HepG2 (cell line): Measurements from ENCODE around the gene EPB41L2. TPM values are rescaled to one million over a fixed set of nuclear protein-coding genes. Genes with fewer than 3 reads are reported as not detected.

Experiments
- GATA4 ChIP-seq: sonication (generic); IDR thresholded peaks from 2 replicates; pipeline ENCODE4 v1.6.1; 2016; ENCODE audit warnings: antibody characterized with exemption, low read depth, borderline replicate concordance
- GATAD2A ChIP-seq: IDR thresholded peaks from 2 replicates; pipeline ENCODE4 v1.6.1; 2016
- GFI1 ChIP-seq: sonication (generic); formaldehyde crosslinking; IDR thresholded peaks from 2 replicates; pipeline ENCODE4 v1.5.0; 2020; ENCODE audit warnings: missing genetic modification reagents, mild to moderate bottlenecking, borderline replicate concordance
- RARG ChIP-seq: sonication (generic); formaldehyde crosslinking; IDR thresholded peaks from 2 replicates; pipeline ENCODE4 v1.4.0; 2020; ENCODE audit warnings: low read depth, mild to moderate bottlenecking, missing genetic modification reagents
- TARDBP ChIP-seq: sonication (generic); formaldehyde crosslinking; IDR thresholded peaks from 2 replicates; pipeline ENCODE4 v1.8.0; 2022; ENCODE audit warnings: mild to moderate bottlenecking, missing genetic modification reagents
- TCF12 ChIP-seq, 2 experiments: fragments of 450-650 bp in 1 of 2; sonication (generic) in 1 of 2; formaldehyde crosslinking in 1 of 2; IDR thresholded peaks; 2 replicates each; pipeline versions ENCODE4 v1.6.1 to v1.8.0; 2017 to 2022; ENCODE audit warnings: antibody characterized with exemption in 1 of 2, mild to moderate bottlenecking in 1 of 2, missing genetic modification reagents in 1 of 2, moderate library complexity in 1 of 2
- ZFP1 ChIP-seq: IDR thresholded peaks from 2 replicates; pipeline ENCODE4 v1.6.1; 2016
- ZNF10 ChIP-seq: sonication (generic); formaldehyde crosslinking; IDR thresholded peaks from 2 replicates; pipeline ENCODE4 v1.4.0; 2020; ENCODE audit warnings: mild to moderate bottlenecking, low read depth, missing genetic modification reagents, borderline replicate concordance
- ZNF644 ChIP-seq: IDR thresholded peaks from 2 replicates; pipeline ENCODE4 v1.6.1; 2016; ENCODE audit warnings: low read depth
- polyA plus RNA-seq, 8 experiments: library from polyadenylated mRNA; depleted of rRNA in 3 of 8; stranded (reverse) in 7 of 8; unstranded in 1 of 8; fragments of >200 nt; fragmentation: Illumina TruSeq in 4 of 8; extraction: Trizol in 4 of 8; gene quantifications; 2 replicates each; pipeline versions ENCODE4 v1.2.1 to v1.2.3, GENCODE V29; 2011 to 2016; ENCODE audit warnings: low read depth in 4 of 8, missing spikeins in 1 of 8, mixed read lengths in 1 of 8; ENCODE audit not compliant: insufficient read depth in 1 of 8
- total RNA-seq, 5 experiments: library from RNA; depleted of rRNA; stranded (reverse); fragments of >200 nt; fragmentation: Illumina TruSeq; extraction: Trizol; gene quantifications; 2 replicates each; pipeline ENCODE4 v1.2.3, GENCODE V29; 2016; ENCODE audit warnings: low read depth in 1 of 5
- TF ChIP-seq, protein P1 (sequence below): sonication (generic); formaldehyde crosslinking; IDR thresholded peaks from 2 replicates; pipeline ENCODE4 v1.4.0; 2020; ENCODE audit warnings: missing genetic modification reagents, borderline replicate concordance
- TF ChIP-seq, protein P2 (sequence below): sonication (generic); formaldehyde crosslinking; IDR thresholded peaks from 2 replicates; pipeline ENCODE4 v1.8.0; 2022; ENCODE audit warnings: mild to moderate bottlenecking, missing genetic modification reagents, borderline replicate concordance
- TF ChIP-seq, protein P3 (sequence below): sonication (generic); formaldehyde crosslinking; IDR thresholded peaks from 2 replicates; pipeline ENCODE4 v1.4.0; 2020; ENCODE audit warnings: missing genetic modification reagents
- TF ChIP-seq, protein P4 (sequence below): IDR thresholded peaks from 2 replicates; pipeline ENCODE4 v1.6.1; 2012; ENCODE audit warnings: inconsistent platforms
- TF ChIP-seq, protein P5 (sequence below): sonication (generic); formaldehyde crosslinking; IDR thresholded peaks from 2 replicates; pipeline ENCODE4 v1.4.0; 2020; ENCODE audit warnings: missing genetic modification reagents
- TF ChIP-seq, protein P6 (sequence below): sonication (generic); formaldehyde crosslinking; IDR thresholded peaks from 2 replicates; pipeline ENCODE4 v1.5.0; 2020; ENCODE audit warnings: mild to moderate bottlenecking, missing genetic modification reagents, borderline replicate concordance

EPB41L2 gene
- total and polyA plus RNA-seq, 2 of the 13 experiments (the other 11 are each of a cell fraction or from before 2014, with no cell fraction given) = 41.7 to 56.4 TPM

DNA sequence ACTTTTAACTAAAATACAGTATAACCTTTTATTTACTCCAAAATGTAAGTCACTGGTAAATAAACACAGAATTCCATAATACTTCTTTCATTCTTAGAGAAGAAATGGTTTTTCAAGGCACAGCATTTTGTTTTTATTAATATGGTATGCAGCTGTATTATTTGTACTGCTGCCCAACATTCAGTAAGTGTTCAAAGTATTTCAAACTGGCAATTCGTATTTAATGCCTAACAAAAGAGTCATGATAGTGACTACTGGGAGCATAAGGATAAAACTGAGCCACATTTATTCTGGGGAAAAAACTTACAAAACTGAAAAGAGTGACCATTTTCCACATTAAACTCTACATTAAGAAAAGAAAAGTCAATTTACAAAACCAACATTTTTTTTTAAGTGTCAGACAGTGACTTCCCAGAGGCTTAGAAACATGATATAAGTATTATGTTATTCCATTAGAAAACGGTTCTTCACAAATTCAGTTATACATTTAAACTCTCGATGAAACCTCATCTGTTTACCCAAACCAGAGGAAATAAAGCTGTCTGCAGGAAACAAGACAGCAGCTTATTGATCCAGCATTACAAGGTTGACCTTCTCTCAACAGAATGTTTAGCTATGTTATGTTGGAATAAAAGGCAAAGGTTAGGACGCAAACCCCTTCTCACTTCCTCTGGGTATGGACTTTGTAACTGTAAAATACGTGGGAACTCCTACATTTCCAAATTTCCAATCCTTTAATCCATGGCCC lies 24.3 kb downstream of the EPB41L2 start (continued):
- TF ChIP-seq, protein P1, sequence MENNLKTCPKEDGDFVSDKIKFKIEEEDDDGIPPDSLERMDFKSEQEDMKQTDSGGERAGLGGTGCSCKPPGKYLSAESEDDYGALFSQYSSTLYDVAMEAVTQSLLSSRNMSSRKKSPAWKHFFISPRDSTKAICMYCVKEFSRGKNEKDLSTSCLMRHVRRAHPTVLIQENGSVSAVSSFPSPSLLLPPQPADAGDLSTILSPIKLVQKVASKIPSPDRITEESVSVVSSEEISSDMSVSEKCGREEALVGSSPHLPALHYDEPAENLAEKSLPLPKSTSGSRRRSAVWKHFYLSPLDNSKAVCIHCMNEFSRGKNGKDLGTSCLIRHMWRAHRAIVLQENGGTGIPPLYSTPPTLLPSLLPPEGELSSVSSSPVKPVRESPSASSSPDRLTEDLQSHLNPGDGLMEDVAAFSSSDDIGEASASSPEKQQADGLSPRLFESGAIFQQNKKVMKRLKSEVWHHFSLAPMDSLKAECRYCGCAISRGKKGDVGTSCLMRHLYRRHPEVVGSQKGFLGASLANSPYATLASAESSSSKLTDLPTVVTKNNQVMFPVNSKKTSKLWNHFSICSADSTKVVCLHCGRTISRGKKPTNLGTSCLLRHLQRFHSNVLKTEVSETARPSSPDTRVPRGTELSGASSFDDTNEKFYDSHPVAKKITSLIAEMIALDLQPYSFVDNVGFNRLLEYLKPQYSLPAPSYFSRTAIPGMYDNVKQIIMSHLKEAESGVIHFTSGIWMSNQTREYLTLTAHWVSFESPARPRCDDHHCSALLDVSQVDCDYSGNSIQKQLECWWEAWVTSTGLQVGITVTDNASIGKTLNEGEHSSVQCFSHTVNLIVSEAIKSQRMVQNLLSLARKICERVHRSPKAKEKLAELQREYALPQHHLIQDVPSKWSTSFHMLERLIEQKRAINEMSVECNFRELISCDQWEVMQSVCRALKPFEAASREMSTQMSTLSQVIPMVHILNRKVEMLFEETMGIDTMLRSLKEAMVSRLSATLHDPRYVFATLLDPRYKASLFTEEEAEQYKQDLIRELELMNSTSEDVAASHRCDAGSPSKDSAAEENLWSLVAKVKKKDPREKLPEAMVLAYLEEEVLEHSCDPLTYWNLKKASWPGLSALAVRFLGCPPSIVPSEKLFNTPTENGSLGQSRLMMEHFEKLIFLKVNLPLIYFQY = peak; percentile 80
- TF ChIP-seq RARG (CRISPR knock-in tag) (no peak), GATA4 (peak; percentile 69; the same call in 1 of the 2 replicates), GFI1 (CRISPR knock-in tag) (peak; percentile 92), GATAD2A (CRISPR knock-in tag) (peak; percentile 100), ZNF10 (CRISPR knock-in tag) (no peak), ZFP1 (peak; percentile 97), TCF12 (IDR thresholded peaks at IDR 0.05) (no peak), TCF12 (CRISPR knock-in tag; IDR thresholded peaks at IDR 0.05) (peak; percentile 89; the same call in 1 of the 2 replicates), TARDBP (CRISPR knock-in tag) (peak; percentile 94), ZNF644 (CRISPR knock-in tag) (peak; percentile 88)
- TF ChIP-seq, protein P2, sequence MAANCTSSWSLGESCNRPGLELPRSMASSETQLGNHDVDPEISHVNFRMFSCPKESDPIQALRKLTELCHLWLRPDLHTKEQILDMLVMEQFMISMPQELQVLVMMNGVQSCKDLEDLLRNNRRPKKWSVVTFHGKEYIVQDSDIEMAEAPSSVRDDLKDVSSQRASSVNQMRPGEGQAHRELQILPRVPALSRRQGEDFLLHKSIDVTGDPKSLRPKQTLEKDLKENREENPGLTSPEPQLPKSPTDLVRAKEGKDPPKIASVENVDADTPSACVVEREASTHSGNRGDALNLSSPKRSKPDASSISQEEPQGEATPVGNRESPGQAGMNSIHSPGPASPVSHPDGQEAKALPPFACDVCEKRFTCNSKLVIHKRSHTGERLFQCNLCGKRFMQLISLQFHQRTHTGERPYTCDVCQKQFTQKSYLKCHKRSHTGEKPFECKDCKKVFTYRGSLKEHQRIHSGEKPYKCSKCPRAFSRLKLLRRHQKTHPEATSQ = peak; percentile 84; the same call in 1 of the 2 replicates
- TF ChIP-seq, protein P3, sequence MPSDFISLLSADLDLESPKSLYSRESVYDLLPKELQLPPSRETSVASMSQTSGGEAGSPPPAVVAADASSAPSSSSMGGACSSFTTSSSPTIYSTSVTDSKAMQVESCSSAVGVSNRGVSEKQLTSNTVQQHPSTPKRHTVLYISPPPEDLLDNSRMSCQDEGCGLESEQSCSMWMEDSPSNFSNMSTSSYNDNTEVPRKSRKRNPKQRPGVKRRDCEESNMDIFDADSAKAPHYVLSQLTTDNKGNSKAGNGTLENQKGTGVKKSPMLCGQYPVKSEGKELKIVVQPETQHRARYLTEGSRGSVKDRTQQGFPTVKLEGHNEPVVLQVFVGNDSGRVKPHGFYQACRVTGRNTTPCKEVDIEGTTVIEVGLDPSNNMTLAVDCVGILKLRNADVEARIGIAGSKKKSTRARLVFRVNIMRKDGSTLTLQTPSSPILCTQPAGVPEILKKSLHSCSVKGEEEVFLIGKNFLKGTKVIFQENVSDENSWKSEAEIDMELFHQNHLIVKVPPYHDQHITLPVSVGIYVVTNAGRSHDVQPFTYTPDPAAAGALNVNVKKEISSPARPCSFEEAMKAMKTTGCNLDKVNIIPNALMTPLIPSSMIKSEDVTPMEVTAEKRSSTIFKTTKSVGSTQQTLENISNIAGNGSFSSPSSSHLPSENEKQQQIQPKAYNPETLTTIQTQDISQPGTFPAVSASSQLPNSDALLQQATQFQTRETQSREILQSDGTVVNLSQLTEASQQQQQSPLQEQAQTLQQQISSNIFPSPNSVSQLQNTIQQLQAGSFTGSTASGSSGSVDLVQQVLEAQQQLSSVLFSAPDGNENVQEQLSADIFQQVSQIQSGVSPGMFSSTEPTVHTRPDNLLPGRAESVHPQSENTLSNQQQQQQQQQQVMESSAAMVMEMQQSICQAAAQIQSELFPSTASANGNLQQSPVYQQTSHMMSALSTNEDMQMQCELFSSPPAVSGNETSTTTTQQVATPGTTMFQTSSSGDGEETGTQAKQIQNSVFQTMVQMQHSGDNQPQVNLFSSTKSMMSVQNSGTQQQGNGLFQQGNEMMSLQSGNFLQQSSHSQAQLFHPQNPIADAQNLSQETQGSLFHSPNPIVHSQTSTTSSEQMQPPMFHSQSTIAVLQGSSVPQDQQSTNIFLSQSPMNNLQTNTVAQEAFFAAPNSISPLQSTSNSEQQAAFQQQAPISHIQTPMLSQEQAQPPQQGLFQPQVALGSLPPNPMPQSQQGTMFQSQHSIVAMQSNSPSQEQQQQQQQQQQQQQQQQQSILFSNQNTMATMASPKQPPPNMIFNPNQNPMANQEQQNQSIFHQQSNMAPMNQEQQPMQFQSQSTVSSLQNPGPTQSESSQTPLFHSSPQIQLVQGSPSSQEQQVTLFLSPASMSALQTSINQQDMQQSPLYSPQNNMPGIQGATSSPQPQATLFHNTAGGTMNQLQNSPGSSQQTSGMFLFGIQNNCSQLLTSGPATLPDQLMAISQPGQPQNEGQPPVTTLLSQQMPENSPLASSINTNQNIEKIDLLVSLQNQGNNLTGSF (CRISPR knock-in tag) = no peak
- TF ChIP-seq, protein P4, sequence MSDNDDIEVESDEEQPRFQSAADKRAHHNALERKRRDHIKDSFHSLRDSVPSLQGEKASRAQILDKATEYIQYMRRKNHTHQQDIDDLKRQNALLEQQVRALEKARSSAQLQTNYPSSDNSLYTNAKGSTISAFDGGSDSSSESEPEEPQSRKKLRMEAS = peak; percentile 50; the same call in 1 of the 2 replicates
- TF ChIP-seq, protein P5, sequence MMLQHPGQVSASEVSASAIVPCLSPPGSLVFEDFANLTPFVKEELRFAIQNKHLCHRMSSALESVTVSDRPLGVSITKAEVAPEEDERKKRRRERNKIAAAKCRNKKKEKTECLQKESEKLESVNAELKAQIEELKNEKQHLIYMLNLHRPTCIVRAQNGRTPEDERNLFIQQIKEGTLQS (CRISPR knock-in tag) = no peak
- TF ChIP-seq, protein P6, sequence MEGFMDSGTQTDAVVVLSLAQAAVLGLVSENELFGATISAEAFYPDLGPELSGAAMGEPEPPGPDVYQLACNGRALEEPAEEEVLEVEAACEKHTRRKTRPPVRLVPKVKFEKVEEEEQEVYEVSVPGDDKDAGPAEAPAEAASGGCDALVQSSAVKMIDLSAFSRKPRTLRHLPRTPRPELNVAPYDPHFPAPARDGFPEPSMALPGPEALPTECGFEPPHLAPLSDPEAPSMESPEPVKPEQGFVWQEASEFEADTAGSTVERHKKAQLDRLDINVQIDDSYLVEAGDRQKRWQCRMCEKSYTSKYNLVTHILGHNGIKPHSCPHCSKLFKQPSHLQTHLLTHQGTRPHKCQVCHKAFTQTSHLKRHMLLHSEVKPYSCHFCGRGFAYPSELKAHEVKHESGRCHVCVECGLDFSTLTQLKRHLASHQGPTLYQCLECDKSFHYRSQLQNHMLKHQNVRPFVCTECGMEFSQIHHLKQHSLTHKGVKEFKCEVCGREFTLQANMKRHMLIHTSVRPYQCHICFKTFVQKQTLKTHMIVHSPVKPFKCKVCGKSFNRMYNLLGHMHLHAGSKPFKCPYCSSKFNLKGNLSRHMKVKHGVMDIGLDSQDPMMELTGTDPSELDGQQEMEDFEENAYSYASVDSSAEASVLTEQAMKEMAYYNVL (CRISPR knock-in tag) = peak; percentile 93
